Lower lobe of right lung (tissue), 2 donors: Measurements from ENCODE around the gene RELN. TPM values are rescaled to one million over a fixed set of nuclear protein-coding genes. Genes with fewer than 3 reads are reported as not detected.

Experiments
- ATAC-seq, 2 donors: fragments of 200-7000 bp; cut with Tn5 transposase; one replicate each; pipeline ENCODE4 v1.9.1; 2020 to 2022; ENCODE audit warnings: mild to moderate bottlenecking in 2 of 2, moderate library complexity in 2 of 2
- DNase-seq: peaks from one replicate; pipeline ENCODE4 v3.0.0-alpha.2; 2020
- H3K27ac ChIP-seq: fragments of 200-600 bp; one replicate; pipeline ENCODE4 v1.8.0; 2022
- H3K27me3 ChIP-seq: fragments of 200-600 bp; one replicate; pipeline ENCODE4 v1.8.0; 2022; ENCODE audit warnings: low read depth
- H3K36me3 ChIP-seq: fragments of 200-600 bp; one replicate; pipeline ENCODE4 v1.8.0; 2022; ENCODE audit warnings: mild to moderate bottlenecking
- H3K4me1 ChIP-seq: fragments of 200-600 bp; one replicate; pipeline ENCODE4 v1.8.0; 2022
- H3K4me3 ChIP-seq: fragments of 200-600 bp; one replicate; pipeline ENCODE4 v1.8.0; 2022; ENCODE audit warnings: mild to moderate bottlenecking
- H3K9me3 ChIP-seq: fragments of 200-600 bp; one replicate; pipeline ENCODE4 v1.8.0; 2022
- CTCF ChIP-seq: fragments of 200-600 bp; IDR thresholded peaks from one replicate; pipeline ENCODE4 v1.8.0; 2022; ENCODE audit warnings: antibody characterized with exemption, mild to moderate bottlenecking
- intact Hi-C: fragments of 100-400 bp; cut with DNase I; formaldehyde crosslinking; loops from one replicate; pipeline ENCODE4 v1.11.0; 2022
- total RNA-seq: library from RNA; stranded (reverse); fragmentation: NEBNext Ultra II Directional; extraction: Animal tissue kit (Norgen Biotek cat#: 25700); gene quantifications from one replicate; pipeline ENCODE4 v1.2.1, GENCODE V29; 2021
- donor health status: DM: no; HTN: yes; CAD: no; lungs with severe emphysema.

The RELN gene
- total RNA-seq, 1 donor from 2014 or later: 3.7 TPM

- TF ChIP-seq CTCF: no peak
- Histone ChIP-seq H3K4me1 (no peaks in the 10 kb centered on the region), H3K27ac (no peak overlapping the region), H3K36me3 (no peaks in the 10 kb centered on the region), H3K9me3 (no peaks in the 10 kb centered on the region), H3K4me3 (no peak overlapping the region), H3K27me3 (no peaks in the 10 kb centered on the region)
- DNase-seq (no peak), ATAC-seq (no peak)
- intact Hi-C loops: no loop called here
Observed at GRCh38 chr7:103539875-103540274, 449.6 kb downstream of the RELN start.

- intact Hi-C loops: no loop called here
- Histone ChIP-seq H3K27me3 (no peaks in the 10 kb centered on the region), H3K9me3 (no peaks in the 10 kb centered on the region), H3K36me3 (no peaks in the 10 kb centered on the region), H3K4me1 (no peaks in the 10 kb centered on the region), H3K27ac (no peak overlapping the region), H3K4me3 (no peak overlapping the region)
- TF ChIP-seq CTCF: no peak
- no peak for DNase-seq
- ATAC-seq: no peak
Observed at GRCh38 chr7:103538964-103539709, 450.3 kb downstream of the RELN start.

GRCh38 chr7:103533761-103534160 is 455.7 kb downstream of the RELN start:
- ATAC-seq: no peak
- no peaks in the 10 kb centered on the region for H3K27me3 ChIP-seq
- DNase-seq: no peak
- H3K27ac ChIP-seq: no peak overlapping the region
- no peak overlapping the region for H3K4me3 ChIP-seq
- intact Hi-C loops: no loop called here
- TF ChIP-seq CTCF: no peak
- no peaks in the 10 kb centered on the region for H3K36me3 ChIP-seq
- H3K4me1 ChIP-seq: no peaks in the 10 kb centered on the region
- H3K9me3 ChIP-seq: no peaks in the 10 kb centered on the region

DNA sequence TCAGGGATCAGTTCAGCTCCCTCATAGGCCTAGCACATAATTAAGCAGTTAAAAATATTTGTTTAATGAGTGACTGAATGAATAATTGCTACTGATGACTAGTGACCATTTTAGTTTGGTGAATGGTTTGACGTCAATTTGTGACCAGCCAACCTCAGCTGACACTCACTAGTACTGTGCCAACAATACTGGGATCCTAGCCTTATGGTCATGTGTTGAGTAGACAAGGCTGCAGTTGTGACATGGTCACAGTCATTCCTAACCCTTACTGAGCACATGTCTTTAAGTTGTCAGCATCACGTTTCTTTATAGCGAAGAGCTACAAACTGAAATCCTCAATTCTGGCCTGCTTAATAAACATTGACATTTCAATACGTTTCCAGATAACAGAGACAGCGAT is 456.5 kb downstream of the RELN start:
- DNase-seq (no peak), ATAC-seq (no peak)
- no peaks in the 10 kb centered on the region for H3K27me3 ChIP-seq
- H3K27ac ChIP-seq: no peak overlapping the region
- no peaks in the 10 kb centered on the region for H3K36me3 ChIP-seq
- H3K4me1 ChIP-seq: no peaks in the 10 kb centered on the region
- intact Hi-C loops: no loop called here
- no peak for TF ChIP-seq CTCF
- no peaks in the 10 kb centered on the region for H3K9me3 ChIP-seq
- H3K4me3 ChIP-seq: no peak overlapping the region

GRCh38 chr7:103528152-103528551 is 461.3 kb downstream of the RELN start:
- no peak overlapping the region for H3K27ac ChIP-seq
- no peak for TF ChIP-seq CTCF
- H3K4me1 ChIP-seq: no peaks in the 10 kb centered on the region
- H3K9me3 ChIP-seq: no peaks in the 10 kb centered on the region
- no peak for DNase-seq
- no peaks in the 10 kb centered on the region for H3K36me3 ChIP-seq
- H3K27me3 ChIP-seq: no peaks in the 10 kb centered on the region
- no peak for ATAC-seq
- no peak overlapping the region for H3K4me3 ChIP-seq
- intact Hi-C loops: no loop called here
